Pulmonary artery endothelial cell (primary cell): Measurements from ENCODE around the gene NANOS3. TPM values are rescaled to one million over a fixed set of nuclear protein-coding genes. Genes with fewer than 3 reads are reported as not detected.
"Not testable (repeated sequence)": the region's sequence is repeated elsewhere in the genome, so short reads cannot be mapped to it uniquely, and the experiment has no call there.

ENCODE experiments used
- DNase-seq: peaks from one replicate; pipeline ENCODE4 v3.0.0-alpha.2; 2011; ENCODE audit warnings: low read depth, low spot score
- total RNA-seq: library from RNA; depleted of rRNA; stranded (reverse); fragments of >200 nt; gene quantifications from 2 replicates; pipeline ENCODE4 v1.2.3, GENCODE V29; 2014

Gene NANOS3
- total RNA-seq, 1 donor from 2014 or later, result not detected

DNA sequence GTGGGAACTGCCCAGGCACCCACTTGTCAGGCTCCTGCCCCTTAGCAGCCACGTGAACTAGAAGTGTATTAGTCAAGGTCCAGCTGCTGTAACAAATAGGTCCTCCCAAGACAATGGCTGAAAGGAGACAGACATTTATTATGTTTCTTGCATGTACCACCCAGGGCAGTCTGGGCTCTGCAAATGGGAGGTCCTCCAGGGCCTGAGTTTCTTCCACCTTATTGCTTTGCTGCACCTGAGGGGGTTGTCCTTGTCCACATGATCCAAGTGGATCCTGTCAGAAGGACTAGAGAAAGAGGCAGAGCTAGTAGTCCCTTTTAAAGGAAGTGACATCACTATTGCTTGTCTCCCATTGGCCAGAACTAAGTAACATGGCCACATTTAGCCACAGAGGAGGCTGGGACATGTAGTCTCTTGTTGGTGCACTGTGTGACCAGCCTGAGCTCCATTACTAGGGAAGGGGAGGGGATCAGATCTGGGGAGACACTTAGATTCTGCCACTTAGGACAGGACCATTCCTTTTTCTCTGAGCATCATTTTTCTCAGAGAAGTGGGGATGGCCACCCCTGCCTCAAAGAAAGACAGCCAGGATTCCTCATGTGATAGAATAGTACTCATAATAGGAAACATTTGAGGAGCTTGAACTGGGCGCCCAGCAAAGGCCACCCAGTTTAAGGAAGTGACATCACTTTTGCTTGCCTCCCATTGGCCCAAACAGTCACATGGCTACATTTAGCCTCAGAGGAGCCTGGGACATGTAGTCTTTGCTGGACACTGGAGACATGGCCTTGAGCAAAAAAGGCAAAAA lies 44.2 kb downstream of the NANOS3 start:
- no peak for DNase-seq

DNA sequence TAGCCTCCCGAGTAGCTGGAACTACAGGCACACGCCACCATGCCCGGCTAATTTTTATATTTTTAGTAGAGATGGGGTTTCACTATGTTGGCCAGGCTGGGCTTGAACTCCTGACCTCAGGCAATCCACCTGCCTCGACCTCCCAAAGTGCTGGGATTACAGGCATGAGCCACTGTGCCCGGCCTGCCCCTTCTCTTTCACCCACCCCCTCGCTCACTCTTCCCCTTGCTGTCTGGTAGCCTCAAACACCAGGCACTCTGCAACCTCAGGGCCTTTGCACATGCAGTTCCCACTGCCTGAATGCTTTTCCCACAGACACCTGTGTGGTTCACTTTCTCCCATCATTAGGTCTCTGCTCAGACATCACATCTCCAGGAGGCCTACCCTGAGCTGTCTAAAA lies 45.2 kb downstream of the NANOS3 start:
- DNase-seq, result not testable (repeated sequence)

DNA sequence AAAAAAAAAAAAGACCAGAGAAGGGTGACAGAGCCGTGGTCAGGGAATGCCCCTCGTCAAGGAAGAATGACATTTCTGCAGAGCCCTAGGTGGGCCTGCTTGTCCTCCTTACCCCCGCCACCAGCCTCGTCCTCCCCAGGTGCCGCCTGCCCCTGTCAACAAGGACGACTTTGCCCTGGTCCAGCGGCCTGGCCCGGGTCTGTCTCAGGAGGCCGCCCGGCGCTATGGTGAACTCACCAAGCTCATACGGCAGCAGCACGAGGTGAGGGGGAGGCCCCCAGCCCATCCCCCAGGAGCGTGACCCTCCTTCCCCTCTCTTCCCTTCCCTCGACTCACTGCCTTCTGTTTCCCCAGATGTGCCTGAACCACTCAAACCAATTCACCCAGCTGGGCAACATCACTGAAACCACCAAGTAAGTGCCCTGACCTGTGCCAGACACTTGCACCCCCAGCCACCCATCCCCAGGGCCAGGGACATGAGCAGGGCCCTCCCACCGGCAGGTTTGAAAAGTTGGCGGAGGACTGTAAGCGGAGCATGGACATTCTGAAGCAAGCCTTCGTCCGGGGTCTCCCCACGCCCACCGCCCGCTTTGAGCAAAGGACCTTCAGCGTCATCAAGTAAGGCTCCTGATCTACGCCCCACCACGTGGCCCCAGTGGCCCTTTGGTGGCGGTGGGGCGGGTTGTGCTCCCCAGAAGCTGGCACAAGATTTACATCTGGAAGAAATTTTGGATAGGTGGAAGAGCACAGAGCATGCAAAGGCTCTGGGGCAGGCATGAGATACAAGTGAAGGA lies 46.5 kb downstream of the NANOS3 start:
- DNase-seq, result no peak

DNA sequence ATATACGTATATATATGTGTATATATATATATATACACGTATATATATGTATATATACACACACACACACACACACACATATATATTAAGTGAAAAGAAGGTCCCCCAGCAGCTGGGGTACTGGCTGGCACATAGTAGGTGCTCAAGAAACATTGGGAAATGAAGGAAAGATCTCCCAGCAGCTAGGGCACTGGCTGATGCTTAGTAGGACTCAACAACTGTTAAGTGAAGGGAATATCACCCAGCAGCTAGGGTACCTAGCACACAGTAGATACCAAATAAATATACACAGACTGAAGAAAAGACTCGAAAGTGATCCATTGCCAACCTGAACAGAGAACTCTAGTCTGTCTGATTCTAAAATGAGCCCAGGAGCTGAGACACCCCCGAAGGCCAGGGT lies 49.1 kb downstream of the NANOS3 start:
- DNase-seq, result no peak

DNA sequence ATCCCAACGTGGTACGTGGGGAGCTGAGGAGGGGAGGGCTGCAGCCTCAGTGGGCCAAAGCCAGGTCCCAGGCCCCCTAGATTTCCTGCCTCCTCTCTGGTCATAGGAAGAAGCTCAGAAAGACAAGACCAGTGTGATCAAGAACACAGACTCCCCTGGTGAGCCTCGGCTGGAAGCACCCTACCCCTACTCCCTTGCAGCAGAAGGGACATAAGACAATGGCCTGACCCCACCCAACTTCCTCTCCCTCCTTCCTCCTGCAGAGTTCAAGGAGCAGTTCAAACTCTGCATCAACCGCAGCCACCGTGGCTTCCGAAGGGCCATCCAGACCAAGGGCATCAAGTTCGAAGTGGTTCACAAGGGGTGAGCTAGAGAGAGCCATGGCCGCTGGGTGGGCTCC lies 49.8 kb downstream of the NANOS3 start:
- no peak for DNase-seq

DNA sequence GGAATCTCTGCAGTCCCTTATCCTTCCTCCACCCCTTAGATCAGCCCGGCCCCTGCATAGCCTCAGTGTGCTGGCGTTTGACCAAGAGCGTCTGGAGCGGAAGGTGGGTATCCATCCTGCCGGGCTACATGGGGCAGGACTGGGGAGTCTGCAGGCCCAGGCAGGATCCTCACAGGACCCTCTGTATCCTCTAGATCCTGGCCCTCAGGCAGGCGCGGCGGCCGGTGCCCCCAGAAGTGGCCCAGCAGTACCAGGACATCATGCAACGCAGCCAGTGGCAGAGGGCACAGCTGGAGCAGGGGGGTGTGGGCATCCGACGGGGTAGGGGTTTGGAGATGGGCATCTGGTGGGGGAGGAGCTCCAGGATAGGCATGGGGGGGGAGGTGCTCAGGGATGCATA lies 52.4 kb downstream of the NANOS3 start:
- no peak for DNase-seq

DNA sequence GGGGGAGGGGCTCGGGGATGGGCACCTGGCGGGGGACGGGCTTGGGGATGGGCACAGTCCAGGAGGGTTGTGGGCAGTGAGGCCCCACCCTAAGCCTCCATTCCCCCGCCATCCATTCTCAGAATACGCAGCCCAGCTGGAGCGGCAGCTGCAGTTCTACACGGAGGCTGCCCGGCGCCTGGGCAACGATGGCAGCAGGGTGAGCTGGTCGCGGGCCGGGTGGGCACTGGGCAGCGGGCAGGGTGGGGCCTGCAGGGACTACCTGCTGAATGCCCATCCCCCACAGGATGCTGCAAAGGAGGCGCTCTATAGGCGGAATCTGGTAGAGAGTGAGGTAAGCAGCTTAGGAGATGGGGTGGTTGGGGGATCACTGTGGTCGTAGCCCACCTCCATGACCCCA lies 53.0 kb downstream of the NANOS3 start:
- DNase-seq, result no peak

Other genes starting within 250 kb of the NANOS3 start
- 42.9 and 44.8 TPM in 2 replicates for gene MRI1, start 112.6 kb upstream of the NANOS3 start, total RNA-seq
- 53.2 and 54.9 TPM in 2 replicates for gene C19orf53, start 102.7 kb upstream of the NANOS3 start, total RNA-seq
- 12.7 and 13.1 TPM in 2 replicates for gene ZSWIM4, start 81.7 kb upstream of the NANOS3 start, total RNA-seq
- gene BRME1, start 29.0 kb downstream of the NANOS3 start, total RNA-seq, result 0.63 and 0.73 TPM in 2 replicates
- gene CC2D1A, start 29.1 kb downstream of the NANOS3 start, total RNA-seq, result 6.2 and 6.6 TPM in 2 replicates
- 0.04 and 0.13 TPM in 2 replicates for gene PODNL1, start 61.3 kb downstream of the NANOS3 start, total RNA-seq
- gene DCAF15, start 75.4 kb downstream of the NANOS3 start, total RNA-seq, result 10.5 and 15.2 TPM in 2 replicates
- gene RFX1, start 129.2 kb downstream of the NANOS3 start, total RNA-seq, result 1.7 and 2.4 TPM in 2 replicates
- not detected in 2 replicates for gene RLN3, start 151.0 kb downstream of the NANOS3 start, total RNA-seq
- 4.1 and 8.6 TPM in 2 replicates for gene IL27RA, start 154.6 kb downstream of the NANOS3 start, total RNA-seq
- 0.07 and 0.32 TPM in 2 replicates for gene PALM3, start 184.9 kb downstream of the NANOS3 start, total RNA-seq
- 0.14 and 0.46 TPM in 2 replicates for gene MISP3, start 195.7 kb downstream of the NANOS3 start, total RNA-seq
- 0.13 TPM in 1 of 2 replicates, not detected in the other for gene C19orf67, start 208.6 kb downstream of the NANOS3 start, total RNA-seq
- gene SAMD1, start 213.6 kb downstream of the NANOS3 start, total RNA-seq, result 21.3 and 23.1 TPM in 2 replicates
- 37.9 and 44.4 TPM in 2 replicates for gene PRKACA, start 240.6 kb downstream of the NANOS3 start, total RNA-seq